ENCODE results near the gene ATRIP. TPM values are rescaled to one million over a fixed set of nuclear protein-coding genes. Genes with fewer than 3 reads are reported as not detected.

Gene ATRIP
- total RNA-seq, 4 donors from 2014 or later = 5.3 to 11.5 (median 7.5) TPM

DNA sequence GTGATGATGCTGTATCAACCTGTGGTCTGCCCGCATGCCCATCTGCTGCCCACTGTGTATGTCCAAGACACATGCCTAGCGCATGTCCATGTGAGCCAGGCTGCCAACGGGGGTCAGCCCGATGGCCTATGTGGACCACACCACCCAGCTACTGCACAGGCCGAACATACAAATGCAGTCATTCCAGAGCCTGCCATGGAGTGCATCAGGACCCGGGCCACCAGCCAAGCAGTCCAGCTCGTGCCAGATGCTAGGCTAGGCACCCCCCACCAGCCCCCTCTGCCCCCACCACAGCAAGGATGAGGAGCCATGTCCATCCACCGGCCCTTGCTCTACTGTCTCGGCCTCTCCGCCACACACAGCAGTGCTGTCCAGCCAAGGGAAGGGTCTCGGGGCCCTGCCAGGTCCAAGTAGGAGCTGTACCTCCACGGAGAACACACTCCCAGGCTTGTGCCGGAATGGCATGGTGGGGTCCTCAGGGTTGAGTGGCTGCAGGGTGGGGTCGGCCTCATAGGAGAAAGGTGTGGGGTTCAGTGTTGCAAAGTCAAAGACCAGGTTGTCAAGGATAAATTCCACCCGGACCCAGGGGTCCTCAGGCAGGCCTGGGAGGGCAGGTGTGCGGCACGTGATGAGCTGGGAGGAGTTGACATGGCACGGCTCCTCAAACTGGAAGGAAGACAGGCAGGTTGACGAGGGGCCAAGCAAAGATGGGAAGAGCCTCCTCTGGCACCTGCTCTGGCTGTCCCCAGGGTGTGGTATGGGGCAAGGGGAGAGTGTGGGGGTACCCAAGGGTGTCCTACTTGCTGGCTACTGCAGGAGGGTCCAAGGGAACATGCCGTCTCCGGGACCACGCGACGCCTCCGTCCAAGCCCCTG lies 31.9 kb upstream of the ATRIP start:
- Histone ChIP-seq H3K27me3 (no peaks in the 10 kb centered on the region), H3K9me3 (no peaks in the 10 kb centered on the region), H3K4me1 (no peaks in the 10 kb centered on the region), H3K27ac (no peak overlapping the region), H3K36me3 (no peaks in the 10 kb centered on the region), H3K4me3 (no peak overlapping the region)
- TF ChIP-seq, protein P1, sequence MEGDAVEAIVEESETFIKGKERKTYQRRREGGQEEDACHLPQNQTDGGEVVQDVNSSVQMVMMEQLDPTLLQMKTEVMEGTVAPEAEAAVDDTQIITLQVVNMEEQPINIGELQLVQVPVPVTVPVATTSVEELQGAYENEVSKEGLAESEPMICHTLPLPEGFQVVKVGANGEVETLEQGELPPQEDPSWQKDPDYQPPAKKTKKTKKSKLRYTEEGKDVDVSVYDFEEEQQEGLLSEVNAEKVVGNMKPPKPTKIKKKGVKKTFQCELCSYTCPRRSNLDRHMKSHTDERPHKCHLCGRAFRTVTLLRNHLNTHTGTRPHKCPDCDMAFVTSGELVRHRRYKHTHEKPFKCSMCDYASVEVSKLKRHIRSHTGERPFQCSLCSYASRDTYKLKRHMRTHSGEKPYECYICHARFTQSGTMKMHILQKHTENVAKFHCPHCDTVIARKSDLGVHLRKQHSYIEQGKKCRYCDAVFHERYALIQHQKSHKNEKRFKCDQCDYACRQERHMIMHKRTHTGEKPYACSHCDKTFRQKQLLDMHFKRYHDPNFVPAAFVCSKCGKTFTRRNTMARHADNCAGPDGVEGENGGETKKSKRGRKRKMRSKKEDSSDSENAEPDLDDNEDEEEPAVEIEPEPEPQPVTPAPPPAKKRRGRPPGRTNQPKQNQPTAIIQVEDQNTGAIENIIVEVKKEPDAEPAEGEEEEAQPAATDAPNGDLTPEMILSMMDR (IDR thresholded peaks at IDR 0.05) = no peak
- TF ChIP-seq POLR2A (IDR thresholded peaks at IDR 0.05) = no peak
- DNase-seq = no peak
- intact Hi-C loops (cut with DNase I; ENCODE audit: low total_unique reads) = no loop called here

DNA sequence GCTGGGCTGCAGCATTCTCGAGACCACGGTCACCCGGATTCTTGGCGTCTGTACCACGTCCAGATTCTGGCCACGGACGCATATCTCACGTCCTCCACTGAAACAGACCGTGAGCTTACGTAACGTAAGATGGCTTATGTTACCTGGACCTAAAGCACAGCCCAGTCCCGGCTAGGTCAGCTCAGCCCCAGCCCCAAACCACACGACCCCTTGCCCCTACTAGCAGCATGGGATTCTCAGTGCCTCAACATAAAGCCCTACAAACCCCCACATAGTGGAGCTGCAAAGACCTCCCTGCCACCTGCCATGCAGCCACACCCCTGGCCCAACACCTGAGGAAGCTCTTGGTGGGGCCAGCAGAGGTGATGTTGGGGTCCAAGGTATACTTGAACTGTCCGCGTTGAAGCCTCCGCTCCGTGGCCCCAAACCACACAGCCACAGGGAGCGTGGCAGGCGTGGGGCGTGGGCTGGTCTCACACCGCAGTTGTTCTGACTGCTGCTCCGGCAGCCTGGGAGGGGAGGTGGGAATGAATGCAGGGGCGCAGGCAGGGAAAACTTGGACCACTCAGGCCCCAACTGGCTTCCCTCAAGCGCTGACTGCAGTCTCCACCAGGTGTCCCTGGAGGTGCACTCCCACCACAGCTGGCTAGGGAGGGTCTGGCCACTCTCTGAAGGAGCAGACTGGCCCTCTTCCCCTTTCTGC lies 31.1 kb upstream of the ATRIP start:
- no peaks in the 10 kb centered on the region for H3K4me1 ChIP-seq
- H3K4me3 ChIP-seq = no peak overlapping the region
- no peak for DNase-seq
- H3K27ac ChIP-seq = no peak overlapping the region
- no peaks in the 10 kb centered on the region for H3K36me3 ChIP-seq
- intact Hi-C loops (cut with DNase I; ENCODE audit: low total_unique reads) = no loop called here
- H3K27me3 ChIP-seq = no peaks in the 10 kb centered on the region
- no peaks in the 10 kb centered on the region for H3K9me3 ChIP-seq
- TF ChIP-seq, protein P1 (IDR thresholded peaks at IDR 0.05) = no peak
- no peak for TF ChIP-seq POLR2A (IDR thresholded peaks at IDR 0.05)

DNA sequence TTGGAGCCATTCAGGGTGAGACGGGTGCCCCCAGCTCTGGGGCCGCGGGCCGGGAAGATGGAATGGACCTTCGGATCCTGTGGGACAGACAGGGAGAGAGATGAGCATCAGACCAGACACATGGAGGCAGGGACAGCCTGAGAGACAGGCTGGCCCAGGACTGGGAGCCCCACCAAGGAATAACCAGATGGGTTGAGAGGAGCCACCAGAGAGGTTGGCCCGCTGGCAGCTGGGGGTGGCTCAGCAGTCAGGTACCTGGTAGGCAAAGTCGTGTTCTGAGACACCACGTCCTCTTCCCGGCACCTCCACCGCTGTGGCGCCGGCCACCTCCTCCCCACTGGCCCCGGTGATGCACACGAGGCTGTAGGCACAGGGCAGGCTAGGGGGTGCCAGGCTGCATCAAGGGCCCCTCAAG lies 30.4 kb upstream of the ATRIP start:
- no peaks in the 10 kb centered on the region for H3K27me3 ChIP-seq
- H3K4me3 ChIP-seq = no peak overlapping the region
- H3K4me1 ChIP-seq = no peaks in the 10 kb centered on the region
- DNase-seq = no peak
- H3K27ac ChIP-seq = no peak overlapping the region
- H3K36me3 ChIP-seq = no peaks in the 10 kb centered on the region
- intact Hi-C loops (cut with DNase I; ENCODE audit: low total_unique reads) = no loop called here
- no peaks in the 10 kb centered on the region for H3K9me3 ChIP-seq
- TF ChIP-seq, protein P1 (IDR thresholded peaks at IDR 0.05) = no peak

DNA sequence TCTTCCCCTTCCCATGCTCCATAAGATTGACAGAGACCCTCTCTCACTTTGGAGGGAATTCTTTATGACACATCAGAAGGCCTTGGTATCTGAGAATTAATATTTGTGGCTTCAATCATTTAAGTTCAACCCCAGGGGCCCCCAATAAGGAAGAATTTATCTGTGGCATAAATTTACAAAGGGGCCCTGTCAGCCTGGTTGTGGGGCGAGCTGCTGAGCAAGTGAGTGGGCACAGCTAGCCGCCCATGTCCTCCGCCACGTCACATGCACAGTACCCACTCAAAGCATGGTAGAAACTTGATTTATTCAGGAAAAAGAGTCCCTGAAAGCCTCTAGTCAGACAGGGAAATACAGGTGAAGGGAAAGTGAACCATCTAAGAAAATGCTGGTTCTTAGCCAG lies 30.0 kb upstream of the ATRIP start:
- intact Hi-C loops (cut with DNase I; ENCODE audit: low total_unique reads) = no loop called here
- Histone ChIP-seq H3K4me3 (no peak overlapping the region), H3K27me3 (no peaks in the 10 kb centered on the region), H3K27ac (no peak overlapping the region), H3K9me3 (no peaks in the 10 kb centered on the region), H3K36me3 (no peaks in the 10 kb centered on the region), H3K4me1 (no peaks in the 10 kb centered on the region)
- TF ChIP-seq POLR2A (IDR thresholded peaks at IDR 0.05) = no peak
- no peak for DNase-seq

DNA sequence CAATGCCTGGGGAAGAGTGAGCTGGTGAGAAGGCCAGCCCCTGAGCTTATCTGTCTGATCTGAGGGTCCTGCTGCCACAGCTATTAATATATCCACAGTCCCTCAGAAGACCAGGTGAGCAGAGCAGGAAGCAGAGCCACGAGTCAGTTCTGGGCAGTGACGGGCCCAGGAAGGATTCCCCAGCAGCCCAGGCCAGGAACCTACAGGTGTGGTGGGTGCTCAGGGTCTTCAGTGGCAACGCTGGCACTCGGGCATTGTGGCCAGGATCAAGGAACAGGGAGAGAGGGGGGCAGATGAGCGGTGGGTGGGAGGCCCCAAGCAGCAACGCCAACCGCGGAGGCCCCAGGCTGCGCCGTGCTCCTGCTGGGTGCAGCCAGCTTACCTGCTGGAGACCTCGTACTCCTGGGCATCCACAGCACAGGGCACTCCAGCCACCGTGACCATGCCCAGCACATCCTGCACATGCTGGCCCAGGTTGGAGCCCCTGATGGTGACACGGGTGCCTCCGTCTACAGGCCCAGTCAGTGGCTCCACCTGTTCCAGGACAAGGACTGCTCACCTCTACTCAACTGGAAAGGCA lies 28.9 kb upstream of the ATRIP start:
- Histone ChIP-seq H3K4me3 (no peak overlapping the region), H3K27ac (no peak overlapping the region), H3K27me3 (no peaks in the 10 kb centered on the region), H3K4me1 (no peaks in the 10 kb centered on the region), H3K36me3 (no peaks in the 10 kb centered on the region), H3K9me3 (no peaks in the 10 kb centered on the region)
- intact Hi-C loops (cut with DNase I; ENCODE audit: low total_unique reads) = no loop called here
- TF ChIP-seq POLR2A (IDR thresholded peaks at IDR 0.05) = no peak
- TF ChIP-seq, protein P1 (IDR thresholded peaks at IDR 0.05) = no peak
- no peak for DNase-seq

Measured in uterus (tissue), 4 donors.